ENCODE measurements around the gene SCN8A.

SCN8A gene

DNA sequence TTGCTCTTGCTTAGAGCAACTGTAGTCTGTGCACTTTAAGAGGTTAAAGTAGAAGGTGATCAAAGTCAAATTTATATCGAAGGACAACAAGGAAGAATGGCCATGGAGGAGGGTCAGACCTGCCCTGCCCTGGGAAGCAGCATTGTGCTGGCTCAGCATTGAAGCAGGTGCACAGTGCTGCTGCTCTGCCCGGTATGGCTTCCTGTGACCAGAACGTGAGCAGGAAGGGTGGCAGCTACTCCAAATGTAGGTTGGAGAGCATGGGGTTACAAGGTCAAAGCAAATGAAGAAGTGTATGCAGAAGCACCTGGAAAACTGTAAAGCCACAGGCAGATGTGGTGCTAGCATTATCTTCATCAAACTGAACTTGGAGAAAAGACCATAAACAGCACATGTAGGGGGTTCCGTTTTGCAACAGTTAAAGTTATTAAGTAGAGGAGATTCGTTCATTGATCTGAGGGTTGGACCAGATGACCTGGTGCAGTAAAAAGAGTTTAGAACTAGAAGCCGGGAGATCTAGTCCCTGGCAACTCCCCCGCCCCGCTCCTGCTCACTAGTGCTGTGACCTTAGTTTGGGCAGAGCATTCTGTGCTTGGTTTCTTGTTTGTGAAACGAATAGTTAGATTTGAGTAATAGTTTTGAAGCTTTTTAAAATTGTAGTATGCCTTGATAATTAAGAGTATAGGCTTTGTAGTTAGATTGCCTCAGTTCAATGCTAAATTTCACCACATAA is 84.2 kb downstream of the SCN8A start:
- no peak for DNase-seq

GRCh38 chr12:51676875-51677274 is 85.8 kb downstream of the SCN8A start:
- DNase-seq, result no peak

DNA sequence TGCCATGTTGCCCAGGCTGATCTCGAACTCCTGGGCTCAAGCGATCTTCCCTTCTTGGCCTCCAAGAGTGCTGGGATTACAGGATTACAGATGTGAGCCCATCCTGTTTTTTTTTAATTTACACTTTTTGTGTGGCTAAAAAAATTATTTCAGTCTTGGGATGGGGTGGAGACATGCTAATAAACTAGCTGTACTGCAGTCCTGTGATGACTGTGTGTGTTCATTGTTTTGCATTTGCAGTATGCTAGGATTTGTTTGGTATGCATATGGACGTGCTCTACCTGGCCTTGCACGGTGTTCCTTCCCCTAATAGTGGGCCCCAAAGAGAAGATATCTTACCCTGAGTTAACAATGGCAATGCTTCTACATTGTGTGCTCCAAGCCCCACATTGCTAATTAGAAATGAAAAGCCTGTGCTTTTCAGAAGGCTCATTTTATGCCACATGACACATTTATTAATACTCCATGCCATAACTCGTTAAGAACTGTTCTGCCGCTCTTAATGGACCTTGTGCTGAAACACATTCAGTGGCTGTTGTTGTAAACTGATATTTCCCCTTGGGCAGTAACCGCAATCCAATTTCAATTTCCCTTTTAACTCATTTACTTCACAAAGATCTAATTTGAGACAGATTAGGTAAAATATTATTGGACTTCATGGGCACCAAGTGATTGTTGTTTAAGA is 86.4 kb downstream of the SCN8A start:
- no peak for DNase-seq

DNA sequence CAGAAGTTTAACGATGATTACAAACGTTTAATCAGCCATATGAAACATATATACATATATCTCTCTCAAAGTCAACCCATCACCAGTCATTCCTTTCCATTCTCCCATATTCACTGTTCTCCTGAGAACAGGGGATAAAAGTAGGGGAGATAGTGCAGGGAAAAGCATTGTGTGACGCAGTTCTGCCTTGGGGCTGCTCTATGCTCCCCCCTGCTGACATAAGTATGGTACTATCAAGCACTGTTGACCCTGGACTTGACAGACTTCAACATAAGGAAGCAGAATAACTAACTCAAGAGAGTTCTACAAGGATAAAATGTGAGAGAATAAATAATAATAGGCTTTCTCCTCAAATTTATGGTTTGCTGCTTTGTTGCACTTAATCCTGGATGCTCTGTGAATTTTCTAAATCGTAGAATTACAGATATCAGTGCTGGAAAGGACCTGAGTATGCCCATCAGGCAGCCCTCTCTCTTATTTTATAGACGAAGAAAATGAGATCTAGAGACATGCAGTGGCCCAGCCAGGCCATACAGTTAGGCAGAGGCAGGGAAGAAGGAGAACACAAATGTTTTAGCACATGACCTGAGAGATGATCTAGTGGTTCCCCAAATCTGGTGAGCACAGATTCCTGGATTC is 87.2 kb downstream of the SCN8A start:
- no peak for DNase-seq

GRCh38 chr12:51682981-51683380 is 91.9 kb downstream of the SCN8A start:
- no peak for DNase-seq

DNA sequence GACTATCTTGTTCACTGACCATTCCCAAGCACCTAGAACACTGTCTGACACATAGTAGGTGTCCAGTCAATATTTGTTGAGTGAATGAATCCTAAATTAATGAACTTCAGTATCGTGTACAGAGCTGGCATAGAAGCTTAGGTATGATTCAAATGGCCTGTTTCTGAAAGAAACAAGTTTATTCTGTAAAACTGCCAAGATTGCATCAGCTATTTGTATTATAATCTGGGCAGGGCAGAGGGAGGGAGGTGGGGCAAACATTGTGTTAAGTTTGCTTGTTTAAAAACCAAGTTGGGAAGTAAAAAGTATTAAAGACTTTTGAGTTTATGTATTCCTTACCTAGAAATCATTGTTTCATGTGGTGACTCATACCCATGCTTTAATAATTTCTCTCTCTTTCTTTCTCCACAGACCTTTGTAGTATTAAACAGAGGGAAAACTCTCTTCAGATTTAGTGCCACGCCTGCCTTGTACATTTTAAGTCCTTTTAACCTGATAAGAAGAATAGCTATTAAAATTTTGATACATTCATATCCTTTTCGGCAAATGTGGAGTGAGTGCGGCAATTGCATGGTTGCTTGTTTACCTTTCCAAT is 92.8 kb downstream of the SCN8A start:
- no peak for DNase-seq

DNA sequence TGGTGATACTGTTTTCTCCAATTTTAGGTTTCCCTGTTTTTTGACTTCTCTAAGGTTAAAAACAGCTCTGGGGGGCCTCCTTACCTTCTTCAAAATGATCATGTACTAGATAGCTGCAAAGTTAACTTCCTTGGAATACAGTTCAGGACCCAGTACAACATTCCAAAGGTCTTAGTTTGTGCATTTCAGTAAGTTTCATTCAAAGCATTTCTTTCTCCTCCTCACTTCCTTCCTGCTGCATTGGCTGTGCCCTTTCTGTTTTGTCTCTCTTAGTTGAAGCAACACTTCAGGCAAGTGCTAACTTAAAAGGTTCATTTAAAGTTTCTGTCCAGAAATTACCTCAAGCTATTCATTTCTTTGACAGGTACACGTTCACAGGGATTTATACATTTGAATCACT is 95.7 kb downstream of the SCN8A start:
- DNase-seq, result no peak

- DNase-seq, result no peak
These were observed 96.1 kb downstream of the SCN8A start for GRCh38 chr12:51687177-51687576.

GRCh38 chr12:51687614-51688013 is 96.6 kb downstream of the SCN8A start:
- DNase-seq, result no peak

GRCh38 chr12:51689983-51690382 is 99.0 kb downstream of the SCN8A start:
- no peak for DNase-seq

DNA sequence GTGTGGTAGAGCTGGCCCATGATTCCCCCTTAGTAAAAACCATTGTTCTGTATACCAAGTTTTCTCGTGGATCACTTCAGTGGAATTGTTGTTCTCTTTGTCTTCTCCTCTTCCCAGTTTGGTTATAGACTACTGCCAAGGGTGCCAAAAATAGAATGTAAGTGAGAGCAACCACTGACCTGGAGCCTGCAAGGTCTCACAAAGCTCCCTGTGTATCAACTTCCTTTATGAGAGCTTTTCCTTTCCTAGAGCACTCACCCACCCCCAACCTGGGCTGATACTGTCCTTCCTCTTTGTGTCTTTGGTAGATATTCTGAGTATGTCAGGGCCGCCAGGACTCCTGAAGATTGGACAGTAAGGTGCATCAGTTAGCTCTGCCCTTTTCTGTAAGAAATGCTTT is 101.0 kb downstream of the SCN8A start:
- DNase-seq, result no peak

GRCh38 chr12:51693569-51693968 is 102.5 kb downstream of the SCN8A start:
- DNase-seq, result no peak

GRCh38 chr12:51694146-51694545 is 103.1 kb downstream of the SCN8A start:
- no peak for DNase-seq

GRCh38 chr12:51695241-51696010 is 104.4 kb downstream of the SCN8A start:
- no peak for DNase-seq

DNA sequence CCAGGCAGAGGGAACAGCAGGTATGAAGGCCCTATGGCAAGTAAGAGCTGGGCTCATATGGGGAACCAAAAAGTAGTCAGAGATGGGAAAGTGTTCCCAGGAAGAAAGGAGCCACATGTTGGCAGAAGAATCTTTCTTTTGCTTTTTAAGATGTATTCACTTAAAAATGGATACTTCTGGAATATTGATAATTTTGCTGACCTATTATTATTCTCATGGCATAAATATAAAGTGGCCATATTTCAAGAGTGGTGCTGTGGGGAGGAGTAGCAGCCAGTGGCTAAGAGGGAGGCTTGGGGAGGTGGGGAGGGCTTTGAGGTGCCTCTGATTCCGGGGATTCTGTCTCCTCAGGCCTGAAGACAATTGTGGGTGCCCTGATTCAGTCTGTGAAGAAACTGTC is 108.2 kb downstream of the SCN8A start:
- DNase-seq, result no peak

GRCh38 chr12:51700887-51701286 is 109.9 kb downstream of the SCN8A start:
- no peak for DNase-seq

DNA sequence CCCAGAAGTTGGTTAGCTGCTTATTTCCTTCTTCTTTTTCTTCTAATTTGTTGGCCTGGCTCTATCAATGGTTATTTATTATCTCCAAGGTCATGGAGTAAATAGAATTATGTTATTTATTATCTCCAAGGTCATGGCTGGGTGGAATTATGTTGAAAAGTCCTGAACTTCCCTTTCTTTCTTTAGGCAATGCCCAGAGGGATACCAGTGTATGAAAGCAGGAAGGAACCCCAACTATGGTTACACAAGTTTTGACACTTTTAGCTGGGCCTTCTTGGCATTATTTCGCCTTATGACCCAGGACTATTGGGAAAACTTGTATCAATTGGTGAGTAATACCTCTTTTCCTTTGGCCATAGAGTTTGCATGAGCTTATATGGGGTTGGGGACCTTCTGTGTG is 111.6 kb downstream of the SCN8A start:
- no peak for DNase-seq

DNA sequence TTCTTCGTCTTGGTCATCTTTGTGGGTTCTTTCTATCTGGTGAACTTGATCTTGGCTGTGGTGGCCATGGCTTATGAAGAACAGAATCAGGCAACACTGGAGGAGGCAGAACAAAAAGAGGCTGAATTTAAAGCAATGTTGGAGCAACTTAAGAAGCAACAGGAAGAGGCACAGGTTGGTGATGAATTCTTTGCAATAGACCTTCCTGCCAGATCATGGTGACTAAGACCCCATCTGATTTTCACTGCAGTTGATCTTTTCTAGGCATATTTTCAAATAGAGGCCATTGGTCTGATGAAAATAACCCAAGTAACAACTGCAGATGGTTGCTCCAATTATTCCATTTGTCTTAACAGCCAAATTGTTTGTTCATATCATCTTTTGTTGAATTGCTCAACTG is 114.4 kb downstream of the SCN8A start:
- no peak for DNase-seq

DNA sequence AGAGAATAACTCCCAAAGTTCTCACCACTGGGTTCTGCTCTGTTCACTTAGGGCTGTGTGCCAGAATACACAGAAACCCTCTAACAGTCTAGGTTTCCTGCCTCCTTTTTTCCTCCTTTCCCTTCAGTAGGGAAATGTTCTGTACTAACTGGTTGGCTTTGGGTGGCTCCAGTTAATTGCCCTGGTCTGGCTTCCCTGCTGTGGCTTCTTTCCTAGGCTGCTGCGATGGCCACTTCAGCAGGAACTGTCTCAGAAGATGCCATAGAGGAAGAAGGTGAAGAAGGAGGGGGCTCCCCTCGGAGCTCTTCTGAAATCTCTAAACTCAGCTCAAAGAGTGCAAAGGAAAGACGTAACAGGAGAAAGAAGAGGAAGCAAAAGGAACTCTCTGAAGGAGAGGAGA is 115.2 kb downstream of the SCN8A start:
- no peak for DNase-seq

DNA sequence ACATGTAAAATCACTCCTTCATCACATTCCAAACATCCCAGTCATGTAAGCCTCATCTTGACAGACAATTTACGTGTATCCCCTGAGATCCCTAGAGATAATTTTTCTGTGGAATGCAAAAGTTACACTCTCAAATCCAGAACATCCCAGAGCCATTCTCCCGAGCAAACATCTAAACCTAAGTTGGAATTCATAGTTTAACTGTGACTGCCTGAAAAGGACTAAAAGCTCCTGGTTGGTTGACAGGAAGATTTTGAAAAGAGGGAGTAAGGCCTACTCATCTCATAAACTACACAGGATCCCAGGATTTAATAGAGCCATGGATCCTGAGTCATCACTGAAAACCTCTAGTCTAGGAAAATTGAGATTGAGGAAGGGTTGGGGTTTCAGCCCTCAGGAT is 123.6 kb downstream of the SCN8A start:
- no peak for DNase-seq

DNA sequence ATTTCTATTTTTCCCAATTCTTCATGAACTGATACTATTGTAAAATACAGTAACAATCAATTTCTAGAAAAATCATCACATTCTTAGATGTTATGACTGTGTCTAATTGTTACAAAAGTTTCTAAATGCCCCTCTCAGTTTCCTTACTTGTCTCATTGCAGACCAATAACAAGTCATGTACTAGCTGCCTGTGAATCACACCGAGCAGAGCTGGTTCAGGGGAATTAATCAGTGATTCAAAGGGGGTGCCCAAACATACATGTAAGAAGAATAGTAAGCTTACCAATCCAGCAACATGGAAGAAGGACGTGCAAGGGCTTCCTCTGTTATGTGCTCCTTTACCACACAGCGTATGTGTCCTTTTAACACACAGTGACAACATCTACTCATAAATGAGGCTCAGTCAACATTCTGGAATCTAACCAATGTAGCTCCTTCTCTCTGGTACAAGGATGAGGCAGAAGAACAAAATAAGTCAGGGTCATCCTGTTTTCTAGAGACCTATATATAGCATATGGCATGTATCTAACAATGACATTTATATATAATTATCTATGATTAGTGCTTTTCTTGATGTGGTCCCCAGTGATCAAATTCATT is 126.4 kb downstream of the SCN8A start:
- DNase-seq, result no peak

DNA sequence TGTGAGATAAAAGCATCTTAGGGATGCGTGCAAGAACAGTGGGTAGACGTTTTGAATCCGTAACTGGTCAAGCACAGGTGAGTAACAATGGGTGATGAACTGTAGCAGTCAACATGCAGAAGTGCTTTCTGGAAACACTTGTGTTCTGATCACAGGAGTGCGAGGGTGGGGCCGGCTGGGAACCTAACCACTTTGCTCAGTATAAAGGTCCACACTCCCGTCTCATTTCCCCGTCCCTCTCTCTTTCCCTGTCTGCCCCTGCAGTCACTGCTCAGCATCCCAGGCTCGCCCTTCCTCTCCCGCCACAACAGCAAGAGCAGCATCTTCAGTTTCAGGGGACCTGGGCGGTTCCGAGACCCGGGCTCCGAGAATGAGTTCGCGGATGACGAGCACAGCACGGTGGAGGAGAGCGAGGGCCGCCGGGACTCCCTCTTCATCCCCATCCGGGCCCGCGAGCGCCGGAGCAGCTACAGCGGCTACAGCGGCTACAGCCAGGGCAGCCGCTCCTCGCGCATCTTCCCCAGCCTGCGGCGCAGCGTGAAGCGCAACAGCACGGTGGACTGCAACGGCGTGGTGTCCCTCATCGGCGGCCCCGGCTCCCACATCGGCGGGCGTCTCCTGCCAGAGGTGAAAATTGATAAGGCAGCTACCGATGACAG is 130.4 kb downstream of the SCN8A start:
- peak; percentile 12 for DNase-seq

Data from activated effector memory CD4-positive, alpha-beta T cell treated with Interleukin-2 at 50 U/mL for 16 hours (primary cell).